ENCODE measurements around the gene OGDHL. TPM values are rescaled to one million over a fixed set of nuclear protein-coding genes. Genes with fewer than 3 reads are reported as not detected.

Gene OGDHL
- total RNA-seq, 6 experiments from 2014 or later = 0.05 to 0.19 (median 0.17) TPM; not detected in 1

- DNase-seq = no peak
- Mint-ChIP-seq H3K9me3 (peaks cover 10% of the 10 kb centered on the region; the same call in 1 of the 2 replicates), H3K4me1 (ENCODE audit: low read depth) (peaks cover 9% of the 10 kb centered on the region), H3K4me3 (no peak overlapping the region), H3K27me3 (ENCODE audit: insufficient read depth) (peaks cover 29% of the 10 kb centered on the region), H3K27ac (no peak overlapping the region), H3K36me3 (ENCODE audit: low read depth) (0 out of 2 replicates have a peak, but pooled peaks cover 5% of the 10 kb centered on the region)
- TF ChIP-seq CTCF (IDR thresholded peaks at IDR 0.05) = no peak
These were observed 75.5 kb downstream of the OGDHL start for GRCh38 chr10:49686651-49687050.

Other genes starting within 250 kb of the OGDHL start
- 10 to 100 TPM; 52.5 to 97.5 (median 59.3) TPM for gene ERCC6, start 223.2 kb downstream of the OGDHL start, total RNA-seq (2021; fragmentation: NEBNext Ultra II Directional; extraction: Animal tissue kit (Norgen Biotek cat#: 25700))
- not detected for gene SLC18A3, start 152.0 kb downstream of the OGDHL start, total RNA-seq (2021; fragmentation: NEBNext Ultra II Directional; extraction: Animal tissue kit (Norgen Biotek cat#: 25700))
- gene CHAT, start 148.3 kb downstream of the OGDHL start, total RNA-seq (2021; fragmentation: NEBNext Ultra II Directional; extraction: Animal tissue kit (Norgen Biotek cat#: 25700)) = not detected
- gene C10orf53, start 82.7 kb downstream of the OGDHL start, total RNA-seq (2021; fragmentation: NEBNext Ultra II Directional; extraction: Animal tissue kit (Norgen Biotek cat#: 25700)) = not detected
- 10 to 100 TPM; 18.0 to 23.7 (median 20.9) TPM for gene PARG, start 179.7 kb upstream of the OGDHL start, total RNA-seq (2021; fragmentation: NEBNext Ultra II Directional; extraction: Animal tissue kit (Norgen Biotek cat#: 25700))
- gene TIMM23B, start 179.7 kb upstream of the OGDHL start, total RNA-seq (2021; fragmentation: NEBNext Ultra II Directional; extraction: Animal tissue kit (Norgen Biotek cat#: 25700)) = 10 to 100 TPM; 12.6 to 15.4 (median 12.9) TPM
- gene AGAP6, start 226.1 kb upstream of the OGDHL start, total RNA-seq (2021; fragmentation: NEBNext Ultra II Directional; extraction: Animal tissue kit (Norgen Biotek cat#: 25700)) = 1 to 10 TPM; 4.0 to 6.6 (median 4.9) TPM

All from HFFc6 (cell line).